Erythroblast (primary cell): ENCODE measurements around the gene TMEM25.

Source experiments
- GATA1 ChIP-seq: IDR thresholded peaks from 2 replicates; pipeline ENCODE4 v1.6.1; 2011; ENCODE audit warnings: low read depth, mild to moderate bottlenecking, control low read depth, low read length, moderate library complexity
- POLR2A ChIP-seq: IDR thresholded peaks from 2 replicates; pipeline ENCODE4 v1.6.1; 2011; ENCODE audit warnings: mild to moderate bottlenecking, low read length

DNA sequence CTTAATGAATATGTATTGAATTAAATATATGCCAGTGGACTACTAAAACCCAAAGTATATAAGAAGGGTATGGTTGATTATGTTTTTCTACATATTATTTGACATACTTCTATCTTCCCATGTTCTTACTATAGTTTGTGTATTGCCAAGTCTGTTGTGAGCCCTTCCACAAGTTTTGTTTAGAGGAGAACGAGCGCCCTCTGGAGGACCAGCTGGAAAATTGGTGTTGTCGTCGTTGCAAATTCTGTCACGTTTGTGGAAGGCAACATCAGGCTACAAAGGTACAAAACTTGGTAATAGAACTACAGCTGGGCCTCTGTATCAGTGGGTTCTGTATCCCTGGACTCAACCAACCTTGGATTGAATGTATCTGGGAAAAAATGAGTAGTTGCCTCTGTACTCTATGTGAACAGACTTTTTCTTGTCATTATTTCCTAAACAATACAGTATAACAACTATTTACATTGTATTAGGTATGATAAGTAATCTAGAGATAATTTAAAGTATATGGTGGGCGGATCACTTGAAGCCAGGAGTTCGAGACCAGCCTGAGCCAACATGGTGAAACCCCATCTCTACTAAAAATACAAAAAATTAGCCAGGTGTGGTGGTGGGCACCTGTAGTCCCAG, 42.4 kb upstream of the TMEM25 start:
- TF ChIP-seq POLR2A (no peak), GATA1 (no peak)
